Activated naive CD8-positive, alpha-beta T cell treated with anti-CD3 and anti-CD28 coated beads, Interleukin-2, amount 10 ng/mL, durations not matched to agents 7 days and 5 days (primary cell): ENCODE results near the gene LMBRD1. TPM values are rescaled to one million over a fixed set of nuclear protein-coding genes. Genes with fewer than 3 reads are reported as not detected.
"Not testable (repeated sequence)": the region's sequence is repeated elsewhere in the genome, so short reads cannot be mapped to it uniquely, and the experiment has no call there.

Experiments
- ATAC-seq: fragments of 150-1000 bp; cut with Tn5 transposase; one replicate; pipeline ENCODE4 v1.10.0; 2021; ENCODE audit warnings: low read depth, moderate library complexity
- POLR2A ChIA-PET: fragments of 350-600 bp; sonication (Branson Sonifier 250); formaldehyde crosslinking; loops from one replicate; lab custom pipeline; 2021; ENCODE audit warnings: antibody characterized with exemption; lab: Charles Lee
- DNase-seq: peaks from one replicate; pipeline ENCODE4 v3.0.0; 2021
- H3K27ac Mint-ChIP-seq: one replicate; pipeline ENCODE4 v1.8.0; 2022; ENCODE audit warnings: mild to moderate bottlenecking, mixed read lengths
- H3K27me3 Mint-ChIP-seq: one replicate; pipeline ENCODE4 v1.8.0; 2022; ENCODE audit warnings: mild to moderate bottlenecking, moderate library complexity, mixed read lengths
- H3K36me3 Mint-ChIP-seq: one replicate; pipeline ENCODE4 v1.8.0; 2021; ENCODE audit warnings: mild to moderate bottlenecking, mixed read lengths
- H3K4me1 Mint-ChIP-seq: one replicate; pipeline ENCODE4 v1.8.0; 2021; ENCODE audit warnings: mixed read lengths
- H3K4me3 Mint-ChIP-seq: one replicate; pipeline ENCODE4 v1.8.0; 2022; ENCODE audit warnings: mild to moderate bottlenecking, moderate library complexity, mixed read lengths
- H3K9me3 Mint-ChIP-seq: one replicate; pipeline ENCODE4 v1.8.0; 2021; ENCODE audit warnings: mixed read lengths
- total RNA-seq, 2 experiments: library from RNA; stranded (reverse); gene quantifications; one replicate each; pipeline ENCODE4 v1.2.3, GENCODE V29; 2021

The LMBRD1 gene
- total RNA-seq, 2 experiments from 2014 or later, result 27.7 to 30.5 TPM

GRCh38 chr6:69790629-69791028, 6.2 kb downstream of the LMBRD1 start:
- Mint-ChIP-seq H3K9me3 (no peaks in the 10 kb centered on the region), H3K27ac (no peak overlapping the region), H3K4me3 (no peak overlapping the region), H3K4me1 (peaks cover 25% of the 10 kb centered on the region), H3K27me3 (no peaks in the 10 kb centered on the region), H3K36me3 (peaks cover 14% of the 10 kb centered on the region)
- DNase-seq (no peak), ATAC-seq (no peak)
- POLR2A ChIA-PET, result no interaction called here

GRCh38 chr6:69789578-69789977, 7.2 kb downstream of the LMBRD1 start:
- Mint-ChIP-seq H3K27ac (no peak overlapping the region), H3K4me1 (peaks cover 25% of the 10 kb centered on the region), H3K27me3 (no peaks in the 10 kb centered on the region), H3K9me3 (no peaks in the 10 kb centered on the region), H3K36me3 (peaks cover 23% of the 10 kb centered on the region), H3K4me3 (no peak overlapping the region)
- no peak for ATAC-seq
- POLR2A ChIA-PET, result no interaction called here
- no peak for DNase-seq

DNA sequence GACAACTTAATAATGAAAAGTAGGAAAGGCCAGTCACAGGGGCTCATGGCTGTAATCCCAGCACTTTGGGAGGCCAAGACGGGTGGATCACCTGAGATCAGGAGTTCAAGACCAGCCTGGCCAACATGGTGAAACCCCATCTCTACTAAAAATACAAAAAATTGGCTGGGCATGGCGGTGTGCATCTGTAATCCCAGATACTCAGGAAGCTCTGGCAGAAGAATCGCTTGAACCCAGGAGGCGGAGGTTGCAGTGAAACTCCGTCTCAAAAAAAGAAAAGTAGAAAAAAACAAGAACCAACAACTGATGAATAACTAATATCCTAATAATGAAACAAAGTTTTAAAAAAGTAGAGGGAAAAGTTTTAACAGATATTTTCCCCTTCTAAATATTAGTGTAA, 9.4 kb downstream of the LMBRD1 start:
- ATAC-seq, DNase-seq, POLR2A ChIA-PET, H3K27ac Mint-ChIP-seq, H3K9me3 Mint-ChIP-seq, H3K27me3 Mint-ChIP-seq, H3K4me3 Mint-ChIP-seq: not testable (repeated sequence)
- Mint-ChIP-seq H3K4me1 (peaks cover 23% of the 10 kb centered on the region), H3K36me3 (peaks cover 24% of the 10 kb centered on the region)

- POLR2A ChIA-PET, result interaction anchor here (1.2 kb wide), 1 partner anchor 11 kb away, joined by 5 read pairs; the partner anchor contains the start of gene LMBRD1
These were observed 11.1 kb downstream of the LMBRD1 start for GRCh38 chr6:69785697-69786096.

GRCh38 chr6:69784595-69785377, 12.0 kb downstream of the LMBRD1 start:
- POLR2A ChIA-PET, result interaction anchor here (1.2 kb wide), 1 partner anchor 12 kb away, joined by 5 read pairs; the partner anchor contains the start of gene LMBRD1
- Mint-ChIP-seq H3K9me3 (no peaks in the 10 kb centered on the region), H3K4me1 (peaks cover 14% of the 10 kb centered on the region), H3K27me3 (no peaks in the 10 kb centered on the region), H3K36me3 (peaks cover 26% of the 10 kb centered on the region), H3K27ac (no peak overlapping the region), H3K4me3 (no peak overlapping the region)
- ATAC-seq (peak; percentile 58), DNase-seq (no peak)

More at GRCh38 chr6:69785697-69786096, 11.1 kb downstream of the LMBRD1 start:
- peaks cover 21% of the 10 kb centered on the region for H3K36me3 Mint-ChIP-seq
- H3K27me3 Mint-ChIP-seq, result no peaks in the 10 kb centered on the region
- H3K4me3 Mint-ChIP-seq, result no peak overlapping the region
- ATAC-seq (no peak), DNase-seq (no peak)
- no peak overlapping the region for H3K27ac Mint-ChIP-seq
- no peaks in the 10 kb centered on the region for H3K9me3 Mint-ChIP-seq
- peaks cover 14% of the 10 kb centered on the region for H3K4me1 Mint-ChIP-seq

- no peaks in the 10 kb centered on the region for H3K27me3 Mint-ChIP-seq
- ATAC-seq (no peak), DNase-seq (no peak)
- POLR2A ChIA-PET, result no interaction called here
- no peak overlapping the region for H3K27ac Mint-ChIP-seq
- peaks cover 14% of the 10 kb centered on the region for H3K4me1 Mint-ChIP-seq
- H3K4me3 Mint-ChIP-seq, result no peak overlapping the region
- H3K36me3 Mint-ChIP-seq, result peaks cover 24% of the 10 kb centered on the region
- H3K9me3 Mint-ChIP-seq, result no peaks in the 10 kb centered on the region
These were observed 13.7 kb downstream of the LMBRD1 start for GRCh38 chr6:69783108-69783507.

DNA sequence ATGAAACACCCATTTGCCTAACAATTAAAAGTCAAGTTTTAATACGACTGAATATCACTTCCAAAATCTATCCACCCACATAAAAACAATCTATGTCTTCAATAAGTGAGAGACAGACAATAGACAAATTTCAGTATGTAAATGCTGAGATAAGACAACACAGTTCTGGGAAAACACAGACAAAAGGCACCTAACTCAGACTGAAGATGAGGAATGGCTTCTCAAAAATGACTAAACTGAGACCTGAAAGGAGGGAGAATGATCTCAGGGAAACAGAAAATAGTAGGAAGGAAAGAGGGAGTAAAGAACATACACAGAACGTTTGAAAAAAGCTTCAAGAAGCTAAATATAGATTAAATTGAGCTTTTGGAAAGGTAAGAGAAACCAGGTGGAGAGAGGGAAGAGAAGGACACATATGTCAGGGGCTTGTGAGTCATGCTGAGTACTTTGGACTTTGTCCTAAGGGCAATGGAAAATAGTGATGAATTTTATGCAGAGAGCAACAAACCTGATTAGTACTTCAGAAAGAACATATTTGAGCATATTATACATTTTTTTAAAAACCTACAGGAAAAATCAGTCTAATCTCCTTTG, 16.1 kb downstream of the LMBRD1 start:
- H3K36me3 Mint-ChIP-seq, result peaks cover 35% of the 10 kb centered on the region
- ATAC-seq (no peak), DNase-seq (no peak)
- no peaks in the 10 kb centered on the region for H3K9me3 Mint-ChIP-seq
- H3K27ac Mint-ChIP-seq, result no peak overlapping the region
- H3K4me3 Mint-ChIP-seq, result no peak overlapping the region
- H3K27me3 Mint-ChIP-seq, result no peaks in the 10 kb centered on the region
- H3K4me1 Mint-ChIP-seq, result peaks cover 13% of the 10 kb centered on the region
- POLR2A ChIA-PET, result no interaction called here

GRCh38 chr6:69775941-69776340, 20.9 kb downstream of the LMBRD1 start:
- Mint-ChIP-seq H3K9me3 (peaks cover 1% of the 10 kb centered on the region), H3K4me1 (peaks cover 3% of the 10 kb centered on the region), H3K4me3 (no peak overlapping the region), H3K36me3 (peaks cover 56% of the 10 kb centered on the region), H3K27ac (no peak overlapping the region), H3K27me3 (no peaks in the 10 kb centered on the region)
- POLR2A ChIA-PET, result interaction anchor here (0.6 kb wide), 1 partner anchor 43 kb away, joined by 4 read pairs; no protein-coding TSS in a partner anchor
- DNase-seq (no peak), ATAC-seq (no peak)

DNA sequence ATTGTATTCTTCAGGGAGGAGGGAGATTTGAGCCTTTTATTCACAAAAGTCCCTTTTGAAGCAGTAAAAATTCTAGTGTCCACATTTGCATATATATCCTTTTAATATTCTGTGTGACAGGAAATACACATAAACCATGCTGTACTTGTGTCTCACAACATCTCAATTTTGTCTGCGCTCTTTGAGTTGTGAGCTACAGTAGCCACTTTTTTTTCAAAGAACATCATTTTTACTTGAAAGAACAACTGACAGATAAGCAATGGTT, 21.3 kb downstream of the LMBRD1 start:
- ATAC-seq (no peak), DNase-seq (no peak)
- no peak overlapping the region for H3K4me3 Mint-ChIP-seq
- H3K27ac Mint-ChIP-seq, result no peak overlapping the region
- H3K4me1 Mint-ChIP-seq, result no peaks in the 10 kb centered on the region
- POLR2A ChIA-PET, result no interaction called here
- peaks cover 53% of the 10 kb centered on the region for H3K36me3 Mint-ChIP-seq
- no peaks in the 10 kb centered on the region for H3K27me3 Mint-ChIP-seq
- peaks cover 1% of the 10 kb centered on the region for H3K9me3 Mint-ChIP-seq

- no peak for DNase-seq
- Mint-ChIP-seq H3K36me3 (peaks cover 54% of the 10 kb centered on the region), H3K4me3 (no peak overlapping the region), H3K9me3 (peaks cover 1% of the 10 kb centered on the region), H3K27ac (no peak overlapping the region), H3K27me3 (no peaks in the 10 kb centered on the region), H3K4me1 (no peaks in the 10 kb centered on the region)
- POLR2A ChIA-PET, result no interaction called here
- no peak for ATAC-seq
These were observed 21.8 kb downstream of the LMBRD1 start for GRCh38 chr6:69774740-69775584.

DNA sequence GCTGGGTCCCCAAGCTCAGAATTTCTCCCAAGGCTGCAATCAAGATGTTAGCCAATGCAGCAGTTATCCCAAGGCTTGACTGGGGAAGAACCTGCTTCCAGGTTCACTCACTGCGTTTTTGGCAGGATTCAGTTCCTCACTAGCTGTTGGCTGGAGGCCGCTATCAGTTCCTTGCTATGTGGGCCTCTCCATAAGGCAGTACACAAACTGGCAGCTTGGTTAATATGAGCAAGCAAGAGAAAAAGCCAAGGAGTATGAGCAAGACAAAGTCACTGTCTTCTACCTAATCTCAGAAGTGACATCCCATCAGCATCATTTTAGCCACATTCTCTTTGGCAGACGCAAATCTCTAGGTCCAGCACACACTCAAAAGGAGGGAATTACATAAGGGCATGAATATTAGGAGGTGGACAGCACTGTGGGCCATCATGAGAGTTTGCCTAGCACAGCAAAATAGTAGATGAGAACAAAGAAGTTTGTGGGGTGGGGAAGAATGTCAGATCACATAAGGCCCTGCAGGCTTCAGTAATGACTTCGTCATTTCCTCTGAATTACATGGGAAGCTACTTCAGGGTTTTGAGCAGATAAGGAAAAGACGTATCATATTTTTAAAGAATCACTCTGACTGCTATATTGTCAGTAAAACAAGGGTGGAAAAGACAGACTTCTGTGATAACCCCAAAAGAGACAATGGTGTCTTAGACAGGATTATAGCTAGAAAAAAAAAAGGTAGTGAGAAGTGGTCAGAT, 25.5 kb downstream of the LMBRD1 start:
- H3K4me3 Mint-ChIP-seq, result no peak overlapping the region
- H3K4me1 Mint-ChIP-seq, result no peaks in the 10 kb centered on the region
- H3K36me3 Mint-ChIP-seq, result peaks cover 49% of the 10 kb centered on the region
- DNase-seq, result no peak
- no peaks in the 10 kb centered on the region for H3K27me3 Mint-ChIP-seq
- H3K27ac Mint-ChIP-seq, result no peak overlapping the region
- peaks cover 1% of the 10 kb centered on the region for H3K9me3 Mint-ChIP-seq
- no peak for ATAC-seq
- POLR2A ChIA-PET, result no interaction called here

DNA sequence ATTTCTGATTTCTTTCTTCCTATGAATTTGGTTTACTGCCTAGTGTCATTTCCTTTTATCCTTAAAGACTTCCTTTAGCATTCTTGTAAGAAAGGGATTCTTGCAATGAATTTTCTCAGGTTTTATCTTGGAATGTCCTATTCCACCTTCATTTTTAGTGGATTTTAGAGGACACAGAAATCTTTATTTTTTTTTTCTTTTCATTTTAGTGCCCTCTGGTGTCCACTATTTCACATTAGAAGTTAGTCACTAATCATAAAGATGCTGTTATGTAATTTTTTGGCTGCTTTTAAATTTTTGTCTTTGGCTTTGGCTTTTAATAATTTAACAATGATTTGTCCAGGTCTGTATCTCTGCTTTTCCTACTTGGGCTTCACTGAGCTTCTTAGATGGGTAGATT, 28.1 kb downstream of the LMBRD1 start:
- POLR2A ChIA-PET, result no interaction called here
- no peaks in the 10 kb centered on the region for H3K27me3 Mint-ChIP-seq
- H3K9me3 Mint-ChIP-seq, result no peaks in the 10 kb centered on the region
- ATAC-seq (no peak), DNase-seq (no peak)
- peaks cover 37% of the 10 kb centered on the region for H3K36me3 Mint-ChIP-seq
- H3K27ac Mint-ChIP-seq, result no peak overlapping the region
- H3K4me3 Mint-ChIP-seq, result no peak overlapping the region
- H3K4me1 Mint-ChIP-seq, result peaks cover 1% of the 10 kb centered on the region

GRCh38 chr6:69763763-69764162, 33.0 kb downstream of the LMBRD1 start:
- H3K27me3 Mint-ChIP-seq, result no peaks in the 10 kb centered on the region
- POLR2A ChIA-PET, result no interaction called here
- no peak overlapping the region for H3K27ac Mint-ChIP-seq
- peaks cover 22% of the 10 kb centered on the region for H3K36me3 Mint-ChIP-seq
- H3K4me1 Mint-ChIP-seq, result peaks cover 3% of the 10 kb centered on the region
- no peaks in the 10 kb centered on the region for H3K9me3 Mint-ChIP-seq
- DNase-seq (no peak), ATAC-seq (no peak)
- H3K4me3 Mint-ChIP-seq, result no peak overlapping the region
